Stimulated activated CD8-positive, alpha-beta memory T cell treated with anti-CD3 and anti-CD28 coated beads, Interleukin-12 subunit alpha, Interleukin-12 subunit beta, amount 100 ng/mL, for 4 hours (primary cell): Measurements from ENCODE around the gene DCAF11.

ENCODE experiments used
- DNase-seq: peaks from one replicate; pipeline ENCODE4 v3.0.0-alpha.2; 2020; ENCODE audit warnings: low read depth

Gene DCAF11

DNA sequence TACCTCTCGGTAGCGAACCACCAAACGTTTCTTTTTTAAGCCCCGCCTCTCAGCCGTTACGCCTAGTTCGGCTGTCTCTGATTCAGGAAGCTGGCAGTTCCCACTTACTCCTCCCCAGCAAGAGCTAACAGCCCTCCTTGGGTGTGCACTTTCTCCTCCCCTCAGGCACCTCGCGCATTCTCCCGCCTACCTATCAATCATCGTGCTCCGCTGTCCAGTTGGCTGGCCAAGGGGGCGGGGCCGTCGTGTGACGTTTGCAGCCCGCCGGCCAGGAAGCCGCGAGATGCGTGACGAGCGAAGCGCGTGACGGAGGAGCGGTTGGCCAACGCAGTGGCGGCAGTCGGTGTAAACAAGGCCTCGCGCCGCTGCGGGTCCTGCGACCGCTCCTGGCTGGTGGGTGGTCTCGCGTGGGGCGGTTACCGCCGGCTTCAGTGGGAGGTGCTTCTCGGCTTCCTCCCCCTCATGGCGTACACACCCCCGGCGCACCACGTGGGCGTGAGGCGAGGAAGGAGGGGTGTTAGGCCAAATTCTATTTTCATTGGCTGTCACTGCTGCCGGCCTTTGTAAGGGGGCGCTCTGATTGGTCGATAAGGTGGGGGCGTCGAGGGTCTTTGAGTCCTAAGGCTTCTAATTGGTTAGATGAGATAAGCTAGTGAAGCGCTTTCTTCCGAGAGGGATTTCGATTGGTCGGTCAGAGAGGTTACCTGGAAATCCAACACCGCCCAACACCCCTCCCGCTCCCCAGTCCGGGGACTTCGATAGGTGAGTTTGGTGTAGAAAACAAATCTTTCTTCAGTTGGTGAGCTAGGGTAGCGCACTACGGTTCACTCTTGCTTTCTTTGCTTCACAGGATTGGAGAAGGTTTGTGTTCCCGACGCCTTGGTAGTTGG is at the start of gene DCAF11, which contains the start of gene NRL:
DCAF11 (plus strand) TSS at position 246 of the 890 bp plus-strand sequence. CDS start 818 bp downstream, outside the sequence.
NRL (minus strand) TSS at position 418 of the 890 bp plus-strand sequence. CDS start 32,101 bp downstream, outside the sequence.
- DNase-seq = peak; percentile 97

DNA sequence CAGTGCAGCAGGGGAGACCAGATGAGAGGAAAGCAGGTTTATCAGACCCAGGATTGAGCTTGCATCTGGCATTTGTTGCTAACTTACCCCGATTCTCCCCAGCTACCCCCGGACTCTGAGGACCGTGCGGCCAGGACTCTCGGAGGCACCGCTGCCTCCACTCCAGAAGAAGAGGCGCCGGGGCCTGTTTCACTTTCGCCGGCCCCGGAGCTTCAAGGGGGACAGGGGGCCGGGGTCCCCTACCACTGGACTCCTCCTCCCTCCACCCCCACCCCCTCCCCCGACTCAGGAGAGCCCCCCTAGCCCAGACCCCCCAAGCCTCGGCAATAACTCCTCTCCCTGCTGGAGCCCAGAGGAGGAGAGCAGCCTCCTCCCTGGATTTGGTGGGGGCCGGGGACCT is 49.7 kb upstream of the DCAF11 start:
- DNase-seq = no peak

DNA sequence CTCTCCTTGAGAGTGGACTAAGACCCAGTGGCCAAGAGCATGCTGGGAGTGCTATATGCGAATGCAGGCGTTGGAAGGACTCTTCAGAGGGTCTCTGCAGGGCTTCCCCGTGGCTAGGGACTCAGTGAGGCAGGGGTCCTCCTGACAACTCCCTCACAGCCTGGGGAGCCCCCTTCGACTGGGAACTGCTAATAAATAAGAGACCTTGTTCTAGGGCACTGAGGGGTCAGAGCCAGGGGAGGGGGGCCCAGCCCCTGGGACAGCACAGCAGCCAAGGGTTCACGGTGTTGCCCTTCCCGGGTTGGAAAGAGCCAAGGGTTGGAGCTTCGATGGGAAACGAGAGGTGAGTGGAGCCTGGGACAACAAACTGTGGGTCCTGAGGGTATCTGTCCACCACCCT is 49.2 kb upstream of the DCAF11 start:
- no peak for DNase-seq

GRCh38 chr14:24066496-24067132 is 48.0 kb upstream of the DCAF11 start:
- no peak for DNase-seq

DNA sequence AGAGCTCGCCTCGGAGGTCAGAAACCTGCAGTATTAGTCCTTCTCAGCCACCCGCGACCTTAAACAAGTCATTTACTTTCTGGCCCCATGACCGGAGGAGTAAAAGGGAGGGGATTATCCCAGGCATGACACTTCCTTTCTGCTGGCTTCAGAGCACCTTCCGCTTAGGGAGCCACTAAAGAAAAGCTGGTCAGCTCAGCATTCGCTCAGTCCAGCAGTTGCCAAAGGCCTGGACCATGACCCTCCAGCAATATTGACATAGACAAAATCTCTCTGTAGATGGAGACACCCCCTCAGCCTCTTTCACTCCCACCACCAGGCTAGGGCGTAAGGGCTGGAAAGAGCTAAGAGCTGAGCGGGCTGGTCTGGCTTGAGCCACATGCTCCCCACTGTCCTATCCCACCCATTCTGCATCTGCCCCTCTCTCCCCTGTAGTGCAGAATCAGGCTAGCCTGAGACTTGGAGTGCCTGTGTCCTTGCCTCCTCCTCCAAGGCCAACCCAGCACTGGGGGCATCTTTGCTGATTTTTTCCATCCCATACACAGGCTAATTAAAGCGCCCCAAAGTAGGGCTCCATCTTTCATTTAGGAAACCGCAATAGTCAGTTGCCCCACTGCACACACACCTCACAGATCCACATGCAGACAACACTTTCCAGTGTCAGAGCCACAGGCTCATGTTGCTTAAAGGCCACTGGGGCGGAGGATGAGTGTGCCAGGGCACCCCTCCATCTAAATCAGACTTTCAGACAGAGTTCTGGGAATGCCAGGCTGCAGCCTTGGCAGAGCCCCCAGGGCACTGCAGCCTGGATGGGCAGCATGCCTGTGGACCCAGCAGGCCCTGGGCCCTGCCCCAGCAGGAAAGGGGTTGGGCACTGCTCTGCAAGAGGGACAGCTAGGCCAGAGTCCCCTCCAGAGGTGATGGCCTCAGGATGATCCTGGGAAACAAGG is 47.2 kb upstream of the DCAF11 start:
- DNase-seq = no peak

GRCh38 chr14:24068711-24069410 is 45.7 kb upstream of the DCAF11 start:
- no peak for DNase-seq

DNA sequence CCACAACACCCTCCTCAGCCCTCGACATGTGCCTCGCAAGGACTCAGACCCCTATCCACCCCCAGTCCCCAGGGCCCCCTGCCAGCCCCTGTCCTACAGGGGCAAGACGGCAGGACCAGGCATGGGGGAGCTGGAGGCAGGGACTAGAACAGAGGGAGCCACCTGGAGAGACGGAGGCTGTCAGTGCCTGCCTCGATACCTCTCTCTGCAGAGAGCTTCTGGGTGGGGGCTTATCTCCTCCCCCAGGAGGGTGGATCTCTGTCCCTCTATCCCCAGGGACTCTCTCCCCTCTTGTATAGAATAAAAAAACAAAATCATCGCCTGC is 45.2 kb upstream of the DCAF11 start:
- no peak for DNase-seq

DNA sequence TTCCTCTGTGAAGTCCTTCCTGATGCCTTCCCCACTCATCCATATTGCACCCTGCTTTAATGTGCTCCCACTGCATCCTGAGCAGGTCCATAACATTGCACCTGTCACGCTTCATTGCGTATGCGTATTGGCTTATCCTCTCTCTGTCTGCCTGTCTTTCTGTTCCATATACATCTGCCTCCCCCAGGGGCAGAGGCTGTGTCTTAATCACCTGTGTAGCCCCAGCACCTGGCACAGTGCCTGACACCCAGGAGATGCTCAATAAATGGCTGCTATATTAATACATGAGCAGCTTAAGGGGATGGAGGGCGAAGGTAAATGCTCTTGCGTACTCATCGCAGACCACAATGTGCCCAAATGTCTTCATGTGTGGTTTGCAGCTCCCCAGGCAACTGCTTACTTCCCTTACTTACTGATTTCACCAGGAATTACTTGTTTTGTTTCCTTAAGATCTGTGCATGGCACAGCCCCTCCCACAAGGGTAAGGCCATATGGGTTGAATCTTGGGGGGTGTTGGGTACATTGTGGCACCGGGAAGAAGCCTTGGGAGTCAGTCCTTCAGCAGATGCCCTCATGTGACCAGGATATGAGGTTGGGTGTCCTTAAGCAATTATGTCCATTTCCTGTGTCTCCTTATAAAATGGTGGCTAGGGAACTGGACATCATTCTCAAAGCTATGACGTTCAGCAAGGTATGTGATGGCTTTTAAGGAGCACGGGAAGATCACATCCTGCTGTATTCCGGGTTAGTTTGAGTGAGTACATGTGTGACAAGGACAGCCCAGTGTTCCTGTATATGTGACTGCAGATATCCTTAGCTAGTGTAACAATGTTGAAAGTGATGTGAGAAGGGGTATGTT is 44.1 kb upstream of the DCAF11 start:
- no peak for DNase-seq

- no peak for DNase-seq
These were observed 43.4 kb upstream of the DCAF11 start, which contains the start of gene CPNE6 for GRCh38 chr14:24071144-24071697. Gene CPNE6 (plus strand): TSS chr14:24071562. CDS start chr14:24072937, 1,375 bp downstream.

- no peak for DNase-seq
These were observed 42.6 kb upstream of the DCAF11 start for GRCh38 chr14:24071836-24072430.

DNA sequence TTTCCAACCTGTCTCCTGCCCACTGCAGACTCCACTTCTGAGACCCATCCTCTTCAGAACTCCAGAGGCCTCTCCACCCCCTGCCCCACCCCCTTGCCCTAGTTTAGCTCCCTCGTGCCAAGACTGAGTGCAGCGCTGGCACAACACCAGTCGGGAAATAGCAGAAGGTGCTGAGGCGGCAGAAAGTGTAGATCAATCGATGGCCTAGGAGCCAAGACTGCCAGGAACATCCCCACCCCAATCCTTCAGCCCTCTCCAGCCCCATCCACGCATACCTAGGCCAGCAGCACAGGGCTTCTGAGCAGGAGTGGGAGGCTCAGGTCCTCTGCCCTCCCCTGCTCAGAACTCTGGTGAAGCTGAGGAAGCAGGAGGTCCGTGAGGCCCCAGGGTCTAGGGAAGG is 42.1 kb upstream of the DCAF11 start:
- DNase-seq = no peak

DNA sequence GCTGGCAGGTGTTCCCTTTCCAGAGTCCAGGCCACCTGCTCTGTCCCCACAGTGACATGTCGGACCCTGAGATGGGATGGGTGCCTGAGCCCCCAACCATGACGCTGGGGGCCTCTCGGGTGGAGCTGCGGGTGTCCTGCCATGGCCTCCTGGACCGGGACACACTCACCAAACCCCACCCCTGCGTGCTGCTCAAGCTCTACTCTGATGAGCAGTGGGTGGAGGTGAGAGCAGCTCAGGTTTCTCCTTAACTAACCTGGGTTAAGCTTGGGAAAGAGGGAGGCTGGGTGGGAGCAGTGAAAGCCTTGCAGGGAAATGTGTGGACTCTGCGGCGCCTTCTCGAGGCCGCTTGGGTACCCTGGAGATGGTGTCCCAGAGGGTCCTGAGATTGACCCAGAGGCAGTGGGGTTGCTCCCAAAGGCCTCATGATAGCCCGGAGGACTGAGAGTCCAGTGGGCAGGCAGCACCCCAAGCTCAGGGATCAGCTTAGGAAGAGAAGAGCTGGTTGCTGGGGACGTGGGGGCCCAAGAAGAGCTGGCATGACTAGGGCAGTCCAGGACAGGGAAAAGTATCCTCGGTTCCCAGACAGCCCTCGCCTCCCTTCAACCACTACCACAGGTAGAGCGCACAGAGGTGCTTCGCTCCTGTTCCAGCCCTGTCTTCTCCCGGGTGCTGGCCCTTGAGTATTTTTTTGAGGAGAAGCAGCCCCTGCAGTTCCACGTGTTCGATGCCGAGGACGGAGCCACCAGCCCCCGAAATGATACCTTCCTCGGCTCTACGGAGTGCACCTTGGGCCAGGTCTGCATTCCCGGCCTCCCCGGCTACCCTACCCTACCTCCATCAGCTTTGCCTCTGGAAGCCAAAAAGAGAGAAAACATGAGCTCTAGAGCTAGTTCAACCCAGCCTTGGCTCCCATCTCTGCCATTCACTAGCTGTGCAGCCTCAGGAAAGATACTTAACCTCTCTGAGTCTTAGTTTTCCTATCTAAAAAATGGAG is 41.4 kb upstream of the DCAF11 start:
- no peak for DNase-seq

GRCh38 chr14:24074625-24075484 is 39.7 kb upstream of the DCAF11 start:
- no peak for DNase-seq

- no peak for DNase-seq
These were observed 38.9 kb upstream of the DCAF11 start for GRCh38 chr14:24075485-24076301.

DNA sequence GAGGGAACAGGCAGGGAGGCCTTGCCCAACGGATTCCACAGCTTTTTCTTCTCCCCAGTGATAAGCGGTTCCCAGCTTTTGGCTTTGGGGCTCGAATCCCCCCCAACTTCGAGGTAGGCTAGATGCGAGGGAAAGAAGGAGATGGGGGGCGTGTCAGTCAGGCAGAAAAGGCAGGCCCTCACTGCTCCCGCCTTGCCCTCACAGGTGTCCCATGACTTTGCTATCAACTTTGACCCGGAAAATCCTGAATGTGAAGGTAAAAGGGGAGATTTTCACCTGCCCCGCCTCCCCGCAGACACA is 38.3 kb upstream of the DCAF11 start:
- no peak for DNase-seq

GRCh38 chr14:24077086-24077485 is 37.5 kb upstream of the DCAF11 start:
- no peak for DNase-seq

DNA sequence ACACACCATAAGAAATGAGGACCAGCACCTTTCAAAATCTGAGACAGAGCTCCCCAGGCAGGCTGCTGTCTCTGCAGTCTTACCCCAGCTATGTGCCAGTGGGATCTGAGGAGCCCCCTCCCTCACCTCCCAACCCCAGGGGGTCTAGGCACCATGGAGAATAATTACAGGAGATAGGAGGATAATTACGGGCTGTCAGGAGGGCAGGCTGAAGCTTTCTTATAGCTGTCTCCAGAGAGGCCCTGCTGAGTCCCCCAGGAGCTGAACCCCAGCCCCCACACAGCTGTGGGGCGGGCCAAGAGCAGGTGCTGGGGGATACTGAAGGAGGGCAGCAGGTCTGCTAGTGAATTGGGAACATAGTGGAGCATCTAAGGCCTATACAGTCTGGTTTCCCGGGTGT is 36.4 kb upstream of the DCAF11 start:
- DNase-seq = no peak
